AG04449 (cell line): ENCODE measurements around the gene MTUS2.

Experiments used
- CTCF ChIA-PET: fragments of 350-600 bp; formaldehyde crosslinking; extraction: SDS; loops from one replicate; lab custom pipeline; 2021; ENCODE audit warnings: antibody characterized with exemption; lab: Yijun Ruan, JAX
- POLR2A ChIA-PET: fragments of 400-600, 350-600 bp; formaldehyde crosslinking; extraction: SDS; loops from one replicate; lab custom pipeline; 2020; ENCODE audit warnings: antibody characterized with exemption, inconsistent platforms; lab: Yijun Ruan, JAX
- DNase-seq: peaks from one replicate; pipeline ENCODE4 v3.0.0-alpha.2; 2010; ENCODE audit warnings: low read depth, low spot score
- H3K4me3 ChIP-seq: 2 replicates; pipeline ENCODE4 v1.5.1; 2011; ENCODE audit warnings: low read depth, mild to moderate bottlenecking, control low read depth, low read length
- TF ChIP-seq, protein P1 (sequence below): IDR thresholded peaks from one replicate; pipeline ENCODE4 v1.5.1; 2011; ENCODE audit warnings: mild to moderate bottlenecking, moderate library complexity, low read length, control low read depth, inconsistent platforms; ENCODE audit not compliant: insufficient read depth; ENCODE audit errors: missing control alignments

MTUS2 gene

DNA sequence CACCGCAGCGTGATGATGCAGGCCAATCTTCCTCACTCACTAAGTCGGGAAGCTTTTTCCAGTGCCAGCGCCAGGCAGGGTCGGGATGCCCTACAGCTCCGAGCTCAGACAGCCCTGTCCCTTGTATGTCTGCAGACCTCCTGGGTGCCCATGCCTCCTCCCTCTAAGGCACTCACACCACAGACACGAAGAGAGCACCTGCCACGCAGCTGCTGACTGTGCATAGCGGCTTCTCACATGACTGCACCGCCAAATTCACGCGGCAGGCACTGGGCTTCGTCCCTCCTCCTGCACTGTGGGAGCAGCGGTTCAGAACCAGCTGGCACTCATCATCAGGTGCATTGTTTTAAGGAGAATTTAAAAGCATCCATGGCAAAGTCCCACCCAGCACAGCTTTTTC is 687.2 kb downstream of the MTUS2 start:
- POLR2A ChIA-PET, result no interaction called here

DNA sequence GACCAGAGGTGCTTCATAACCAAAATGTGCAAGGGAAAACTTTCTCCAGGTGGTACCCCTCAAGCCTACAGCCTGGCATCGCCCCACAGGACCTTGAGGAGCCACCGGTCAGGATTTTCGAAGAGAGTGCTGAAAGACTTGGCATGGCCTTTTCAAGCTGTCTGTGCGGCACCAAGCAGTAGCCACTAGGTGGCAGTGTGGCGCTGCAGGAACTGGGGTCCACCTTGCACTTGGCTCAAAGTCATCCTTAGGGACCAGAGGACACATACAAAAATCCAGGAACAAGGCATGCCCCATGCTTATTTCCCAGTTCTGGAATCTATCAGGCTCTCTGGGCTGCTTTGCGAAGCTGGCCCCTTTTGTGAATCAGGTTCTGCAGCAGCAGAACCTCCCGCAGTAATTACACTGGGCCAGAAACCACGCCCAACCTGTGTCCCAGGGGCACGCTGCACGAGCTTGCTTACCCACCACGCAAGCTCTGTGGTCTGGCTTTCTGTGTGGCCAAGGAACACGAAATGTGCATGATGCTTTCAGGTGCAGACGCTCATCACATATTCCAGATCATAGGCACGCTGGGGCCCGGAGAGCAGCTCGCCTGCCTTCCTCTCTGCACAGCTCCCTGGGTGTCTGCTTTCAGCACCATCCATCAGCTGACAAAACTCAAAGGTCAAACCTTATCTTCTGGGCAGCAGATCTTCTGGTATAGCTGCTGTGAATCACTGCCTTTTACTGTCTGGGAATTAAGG is 688.2 kb downstream of the MTUS2 start:
- ChIA-PET POLR2A (no interaction called here), CTCF (interaction anchor here (0.7 to 14.7 kb wide), 62 partner anchors 11 to 624 kb away, joined by 3 to 278 read pairs (median 5); partner anchors contain the start of genes SLC7A1 and UBL3)
- TF ChIP-seq, protein P1, sequence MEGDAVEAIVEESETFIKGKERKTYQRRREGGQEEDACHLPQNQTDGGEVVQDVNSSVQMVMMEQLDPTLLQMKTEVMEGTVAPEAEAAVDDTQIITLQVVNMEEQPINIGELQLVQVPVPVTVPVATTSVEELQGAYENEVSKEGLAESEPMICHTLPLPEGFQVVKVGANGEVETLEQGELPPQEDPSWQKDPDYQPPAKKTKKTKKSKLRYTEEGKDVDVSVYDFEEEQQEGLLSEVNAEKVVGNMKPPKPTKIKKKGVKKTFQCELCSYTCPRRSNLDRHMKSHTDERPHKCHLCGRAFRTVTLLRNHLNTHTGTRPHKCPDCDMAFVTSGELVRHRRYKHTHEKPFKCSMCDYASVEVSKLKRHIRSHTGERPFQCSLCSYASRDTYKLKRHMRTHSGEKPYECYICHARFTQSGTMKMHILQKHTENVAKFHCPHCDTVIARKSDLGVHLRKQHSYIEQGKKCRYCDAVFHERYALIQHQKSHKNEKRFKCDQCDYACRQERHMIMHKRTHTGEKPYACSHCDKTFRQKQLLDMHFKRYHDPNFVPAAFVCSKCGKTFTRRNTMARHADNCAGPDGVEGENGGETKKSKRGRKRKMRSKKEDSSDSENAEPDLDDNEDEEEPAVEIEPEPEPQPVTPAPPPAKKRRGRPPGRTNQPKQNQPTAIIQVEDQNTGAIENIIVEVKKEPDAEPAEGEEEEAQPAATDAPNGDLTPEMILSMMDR, result peak; percentile 93
- peak; percentile 40 for DNase-seq
- H3K4me3 ChIP-seq, result no peak overlapping the region

More for the DNA sequence above, 687.2 kb downstream of the MTUS2 start:
- CTCF ChIA-PET, result interaction anchor here (0.7 to 14.7 kb wide), 41 partner anchors 10 to 625 kb away, joined by 3 to 278 read pairs (median 6); partner anchors contain the start of gene SLC7A1
- H3K4me3 ChIP-seq, result no peak overlapping the region
- TF ChIP-seq, protein P1, result no peak
- DNase-seq, result no peak

DNA sequence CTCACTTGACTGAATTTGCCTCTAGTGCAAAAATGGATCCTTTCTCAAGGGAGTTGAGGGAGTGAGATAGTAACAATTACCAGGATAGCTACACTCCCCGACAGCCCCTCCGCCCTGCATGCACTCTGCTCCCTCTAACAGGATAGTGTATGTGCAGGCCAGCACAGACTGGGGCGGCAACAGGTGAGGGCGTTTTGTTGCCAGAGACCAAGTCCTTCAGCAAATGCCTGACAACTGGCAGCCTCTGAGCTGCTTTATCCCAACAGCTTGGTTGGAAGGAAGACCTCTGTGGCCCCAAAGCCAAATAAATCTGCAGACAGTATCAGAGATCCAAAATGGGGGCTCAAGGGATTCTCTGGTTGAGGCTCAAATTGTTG is 688.7 kb downstream of the MTUS2 start:
- CTCF ChIA-PET, result interaction anchor here (0.7 to 14.7 kb wide), 43 partner anchors 10 to 623 kb away, joined by 3 to 278 read pairs (median 5); partner anchors contain the start of genes SLC7A1 and UBL3
- DNase-seq, result no peak
- H3K4me3 ChIP-seq, result no peak overlapping the region
- POLR2A ChIA-PET, result no interaction called here
- TF ChIP-seq, protein P1, result no peak

DNA sequence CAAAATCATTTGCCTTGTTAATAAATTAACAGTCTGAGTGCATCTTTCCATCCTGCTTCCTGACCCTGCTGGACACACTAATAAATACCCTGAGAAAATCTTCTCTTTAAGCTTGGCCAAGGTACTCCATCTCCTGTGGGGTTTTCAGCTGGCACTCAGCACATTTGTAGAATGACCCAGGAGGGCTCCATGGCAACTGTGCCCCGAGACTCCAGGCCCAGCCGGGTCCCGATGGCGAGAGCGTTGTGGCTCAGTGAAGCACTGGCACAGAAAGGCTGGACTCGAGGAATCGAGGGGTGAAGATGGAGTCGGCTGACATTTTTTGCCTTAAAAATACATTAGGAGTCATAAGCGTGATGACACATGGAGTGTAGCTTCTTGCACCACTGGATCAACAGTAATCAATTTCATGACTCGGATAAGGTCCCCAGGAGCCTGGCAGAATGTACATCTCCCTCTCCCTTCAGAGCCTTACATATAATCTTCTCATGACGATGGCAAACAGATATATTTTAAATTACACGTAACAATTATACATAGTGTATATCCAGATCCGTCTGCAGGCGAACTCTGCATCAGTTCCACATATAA is 690.0 kb downstream of the MTUS2 start:
- TF ChIP-seq, protein P1, result no peak
- ChIA-PET CTCF (interaction anchor here (1.1 to 14.7 kb wide), 7 partner anchors 9 to 616 kb away, joined by 4 to 278 read pairs (median 24); no protein-coding TSS in a partner anchor), POLR2A (no interaction called here)
- H3K4me3 ChIP-seq, result no peak overlapping the region
- DNase-seq, result no peak

DNA sequence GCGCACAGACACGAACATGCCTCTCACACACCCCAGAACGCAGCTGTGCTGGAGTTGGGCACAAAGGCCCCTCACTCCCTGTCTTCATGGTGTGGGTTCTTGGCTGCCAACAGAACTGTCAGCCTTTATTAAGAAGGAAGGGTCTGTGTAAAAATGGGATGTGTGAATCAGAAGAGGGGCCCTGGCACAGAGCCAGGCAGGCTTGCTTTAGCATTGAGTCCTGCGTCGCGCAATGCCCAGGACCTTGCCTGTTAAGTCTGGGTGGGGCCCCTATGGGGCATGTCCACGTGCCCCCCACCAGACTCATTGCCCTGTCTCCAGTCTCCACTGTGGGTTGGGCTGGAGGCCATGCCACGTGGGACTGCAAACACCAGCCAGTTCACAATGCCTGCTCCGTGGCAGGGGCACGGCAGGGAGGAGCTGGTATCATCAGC is 690.5 kb downstream of the MTUS2 start:
- TF ChIP-seq, protein P1, result no peak
- CTCF ChIA-PET, result interaction anchor here (3.4 to 14.7 kb wide), 3 partner anchors 9 to 205 kb away, joined by 32 to 278 read pairs (median 95); no protein-coding TSS in a partner anchor
- no peak for DNase-seq
- H3K4me3 ChIP-seq, result no peak overlapping the region
- POLR2A ChIA-PET, result no interaction called here
